Tibial nerve (tissue), 4 donors: Measurements from ENCODE around the gene ROBO2.

ENCODE experiments used
- EP300 ChIP-seq, 2 donors: sonication (generic); formaldehyde crosslinking; IDR thresholded peaks; one replicate each; pipeline ENCODE4 v1.6.1; 2017; ENCODE audit warnings: antibody characterized with exemption in 2 of 2, mild to moderate bottlenecking in 1 of 2
- TF ChIP-seq, protein P1 (sequence below), 5 experiments: fragments of 200-600 bp in 3 of 5; fragments of 450-650 bp in 2 of 5; sonication (generic) in 3 of 5; IDR thresholded peaks; one replicate each; pipeline ENCODE4 v1.5.1; 2016 to 2019; ENCODE audit warnings: antibody characterized with exemption in 5 of 5, mild to moderate bottlenecking in 3 of 5, moderate library complexity in 2 of 5

DNA sequence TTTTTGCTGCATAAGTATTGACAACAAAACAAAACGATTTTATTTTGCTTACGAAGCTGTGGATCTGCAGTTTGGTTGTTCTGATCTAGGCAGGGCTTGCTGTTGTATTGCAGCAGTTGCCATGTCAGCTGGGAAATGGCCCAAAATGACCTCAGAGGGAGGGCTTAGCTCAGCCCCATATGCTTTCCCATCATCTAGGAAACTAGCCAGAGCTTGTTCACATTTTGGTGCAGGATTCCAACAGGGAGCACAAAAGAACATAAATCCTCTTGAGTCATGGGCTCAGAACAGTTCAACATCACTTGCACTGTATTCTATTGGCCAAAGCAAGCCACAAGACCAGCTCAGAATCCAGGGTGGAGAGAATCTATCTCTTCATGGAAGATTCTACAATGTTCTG lies 42.2 kb upstream of the ROBO2 start:
- TF ChIP-seq, protein P1, sequence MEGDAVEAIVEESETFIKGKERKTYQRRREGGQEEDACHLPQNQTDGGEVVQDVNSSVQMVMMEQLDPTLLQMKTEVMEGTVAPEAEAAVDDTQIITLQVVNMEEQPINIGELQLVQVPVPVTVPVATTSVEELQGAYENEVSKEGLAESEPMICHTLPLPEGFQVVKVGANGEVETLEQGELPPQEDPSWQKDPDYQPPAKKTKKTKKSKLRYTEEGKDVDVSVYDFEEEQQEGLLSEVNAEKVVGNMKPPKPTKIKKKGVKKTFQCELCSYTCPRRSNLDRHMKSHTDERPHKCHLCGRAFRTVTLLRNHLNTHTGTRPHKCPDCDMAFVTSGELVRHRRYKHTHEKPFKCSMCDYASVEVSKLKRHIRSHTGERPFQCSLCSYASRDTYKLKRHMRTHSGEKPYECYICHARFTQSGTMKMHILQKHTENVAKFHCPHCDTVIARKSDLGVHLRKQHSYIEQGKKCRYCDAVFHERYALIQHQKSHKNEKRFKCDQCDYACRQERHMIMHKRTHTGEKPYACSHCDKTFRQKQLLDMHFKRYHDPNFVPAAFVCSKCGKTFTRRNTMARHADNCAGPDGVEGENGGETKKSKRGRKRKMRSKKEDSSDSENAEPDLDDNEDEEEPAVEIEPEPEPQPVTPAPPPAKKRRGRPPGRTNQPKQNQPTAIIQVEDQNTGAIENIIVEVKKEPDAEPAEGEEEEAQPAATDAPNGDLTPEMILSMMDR (IDR thresholded peaks at IDR 0.05), result no peak
- no peak for TF ChIP-seq EP300 (IDR thresholded peaks at IDR 0.05)
